HepG2 (cell line): ENCODE data around the gene NRG2. TPM values are rescaled to one million over a fixed set of nuclear protein-coding genes. Genes with fewer than 3 reads are reported as not detected.

Experiments
- ATAC-seq: fragments of 200-7000 bp; cut with Tn5 transposase; 3 replicates; pipeline ENCODE4 v1.9.1; 2020; ENCODE audit warnings: mild to moderate bottlenecking, moderate library complexity
- BruUV-seq: library from RNA; stranded (reverse); fragments of 400-500 nt; replicated peaks from 2 replicates; lab custom pipeline; 2021; lab: Mats Ljungman, UMichigan
- CTCF ChIA-PET: fragments of 300-600 bp; formaldehyde crosslinking; extraction: SDS; loops from one replicate; lab custom pipeline; 2021; ENCODE audit warnings: low total read pairs, inconsistent platforms, low intra/inter-chr PET ratio; lab: Yijun Ruan, JAX
- POLR2A ChIA-PET: fragments of 350-600 bp; sonication (Branson Sonifier 250); formaldehyde crosslinking; loops from one replicate; lab custom pipeline; 2020; ENCODE audit warnings: antibody characterized with exemption, inconsistent platforms; lab: Yijun Ruan, JAX
- DNase-seq: peaks from one replicate; pipeline ENCODE4 v3.0.0-alpha.2; 2015; ENCODE audit warnings: low spot score
- FAIRE-seq: peaks from 3 replicates; lab custom pipeline; 2011; peaks lifted over from hg19 to GRCh38; lab: Jason Lieb, UNC
- H2AFZ ChIP-seq: one replicate; pipeline ENCODE4 v1.6.1; 2011; ENCODE audit warnings: low read length, inconsistent platforms
- H3K27ac ChIP-seq: fragments of 300-600 bp; 3 replicates; pipeline ENCODE4 v1.8.0; 2011; ENCODE audit warnings: mixed run types, mild to moderate bottlenecking, mixed read lengths, low read length, inconsistent platforms; ENCODE audit not compliant: insufficient read depth; ENCODE audit errors: extremely low read length
- H3K27me3 ChIP-seq, 2 experiments: fragments of 200-600 bp in 1 of 2; 2 replicates in 1 of 2; 3 replicates in 1 of 2; pipeline versions ENCODE4 v1.6.0 to v1.8.0; 2011; ENCODE audit warnings: low read length in 2 of 2, mild to moderate bottlenecking in 2 of 2, moderate library complexity in 2 of 2, inconsistent platforms in 1 of 2; ENCODE audit not compliant: insufficient read depth in 2 of 2, control insufficient read depth in 1 of 2
- H3K36me3 ChIP-seq, 2 experiments: fragments of 200-600 bp in 1 of 2; replicated peaks in 1 of 2; 2 replicates in 1 of 2; 3 replicates in 1 of 2; pipeline versions ENCODE4 v1.5.1 to v1.8.0; 2011; ENCODE audit warnings: low read length in 2 of 2, inconsistent platforms in 1 of 2; ENCODE audit not compliant: insufficient read depth in 2 of 2, control insufficient read depth in 1 of 2
- H3K4me1 ChIP-seq: 2 replicates; pipeline ENCODE4 v1.5.1; 2012; ENCODE audit warnings: low read length, inconsistent platforms; ENCODE audit not compliant: insufficient read depth
- H3K4me2 ChIP-seq: 2 replicates; pipeline ENCODE4 v1.6.0; 2011; ENCODE audit warnings: low read depth, low read length, inconsistent platforms
- H3K4me3 ChIP-seq, 3 experiments: fragments of 200-600 bp in 1 of 3; sonication (generic), shearing (Covaris generic) in 1 of 3; replicated peaks in 1 of 3; 2 replicates each; pipeline ENCODE4 v1.5.1; 2011 to 2016; ENCODE audit warnings: low read length in 3 of 3, inconsistent platforms in 2 of 3, low read depth in 2 of 3, mild to moderate bottlenecking in 2 of 3, control low read depth in 1 of 3, mixed read lengths in 1 of 3; ENCODE audit not compliant: insufficient read depth in 1 of 3
- H3K79me2 ChIP-seq: one replicate; pipeline ENCODE4 v1.6.1; 2011; ENCODE audit warnings: low read length, inconsistent platforms; ENCODE audit not compliant: insufficient read depth
- H3K9ac ChIP-seq: 2 replicates; pipeline ENCODE4 v1.6.0; 2011; ENCODE audit warnings: mild to moderate bottlenecking, low read depth, low read length, inconsistent platforms; ENCODE audit not compliant: insufficient read depth
- H3K9me3 ChIP-seq: 2 replicates; pipeline ENCODE4 v1.5.1; 2012; ENCODE audit warnings: mild to moderate bottlenecking, low read length
- H4K20me1 ChIP-seq: 2 replicates; pipeline ENCODE4 v1.6.0; 2011; ENCODE audit warnings: inconsistent platforms, mild to moderate bottlenecking, low read length, moderate library complexity; ENCODE audit not compliant: insufficient read depth
- BCL3 ChIP-seq: sonication (generic); formaldehyde crosslinking; IDR thresholded peaks from 2 replicates; pipeline ENCODE4 v1.5.1; 2020; ENCODE audit warnings: mild to moderate bottlenecking, missing genetic modification reagents, moderate library complexity
- DRAP1 ChIP-seq: IDR thresholded peaks from 2 replicates; pipeline ENCODE4 v1.6.1; 2016; ENCODE audit warnings: missing genetic modification reagents, missing compliant biosample characterization
- EZH2 ChIP-seq: conservative IDR thresholded peaks from 2 replicates; pipeline ENCODE4 v1.6.1; 2012; ENCODE audit warnings: mild to moderate bottlenecking, low read depth, low read length, moderate library complexity
- HINFP ChIP-seq: sonication (generic); formaldehyde crosslinking; IDR thresholded peaks from 2 replicates; pipeline ENCODE4 v1.4.0; 2020; ENCODE audit warnings: low read depth, mild to moderate bottlenecking, missing genetic modification reagents
- ZNF549 ChIP-seq: sonication (generic); formaldehyde crosslinking; IDR thresholded peaks from 2 replicates; pipeline ENCODE4 v1.5.0; 2020; ENCODE audit warnings: missing genetic modification reagents
- ZSCAN31 ChIP-seq: sonication (generic); formaldehyde crosslinking; IDR thresholded peaks from 2 replicates; pipeline ENCODE4 v1.5.0; 2020; ENCODE audit warnings: low read depth, mild to moderate bottlenecking, missing genetic modification reagents
- ZXDC ChIP-seq: sonication (generic); formaldehyde crosslinking; IDR thresholded peaks from 2 replicates; pipeline ENCODE4 v1.5.0; 2020; ENCODE audit warnings: mild to moderate bottlenecking, missing genetic modification reagents
- WGBS: methylation state at CpG from one replicate; pipeline ENCODE4 v1.1.6; 2017; ENCODE audit warnings: low lambda C conversion rate; 5-methylcytosine and 5-hydroxymethylcytosine counted together
- in situ Hi-C: cut with HindIII; loops from 2 replicates; pipeline ENCODE4 v1.10.0; 2017; ENCODE audit warnings: low pct_unique_long_range_greater_than_20kb; ENCODE audit not compliant: extremely low pct_ligation_motif_present
- intact Hi-C: fragments of 100-400 bp; cut with micrococcal nuclease; formaldehyde crosslinking; loops from one replicate; pipeline ENCODE4 v1.10.0; 2022; ENCODE audit not compliant: unreplicated experiment
- polyA plus RNA-seq, 8 experiments: library from polyadenylated mRNA; depleted of rRNA in 3 of 8; stranded (reverse) in 7 of 8; unstranded in 1 of 8; fragments of >200 nt; fragmentation: Illumina TruSeq in 4 of 8; extraction: Trizol in 4 of 8; gene quantifications; 2 replicates each; pipeline versions ENCODE4 v1.2.1 to v1.2.3, GENCODE V29; 2011 to 2016; ENCODE audit warnings: low read depth in 4 of 8, missing spikeins in 1 of 8, mixed read lengths in 1 of 8; ENCODE audit not compliant: insufficient read depth in 1 of 8
- total RNA-seq, 5 experiments: library from RNA; depleted of rRNA; stranded (reverse); fragments of >200 nt; fragmentation: Illumina TruSeq; extraction: Trizol; gene quantifications; 2 replicates each; pipeline ENCODE4 v1.2.3, GENCODE V29; 2016; ENCODE audit warnings: low read depth in 1 of 5
- TF ChIP-seq, protein P1 (sequence below): sonication (generic); formaldehyde crosslinking; conservative IDR thresholded peaks from 2 replicates; pipeline ENCODE4 v1.4.0; 2020; ENCODE audit warnings: missing genetic modification reagents

NRG2 gene
- total and polyA plus RNA-seq, 2 of the 13 experiments (the other 11 are each of a cell fraction or from before 2014, with no cell fraction given) = not detected

GRCh38 chr5:139855946-139856540, 187.1 kb downstream of the NRG2 start (continued):
- no peak for TF ChIP-seq ZXDC (CRISPR knock-in tag)
- TF ChIP-seq DRAP1 (CRISPR knock-in tag) = no peak

GRCh38 chr5:139855451-139855850, 187.6 kb downstream of the NRG2 start:
- ChIA-PET CTCF (no interaction called here), POLR2A (no interaction called here)
- DNase-seq (no peak), ATAC-seq (no peak), FAIRE-seq (no peak)
- Histone ChIP-seq H2AFZ (no peak overlapping the region), H4K20me1 (no peaks in the 10 kb centered on the region), H3K36me3 (no peaks in the 10 kb centered on the region), H3K4me1 (no peaks in the 10 kb centered on the region), H3K27ac (no peak overlapping the region), H3K4me2 (no peak overlapping the region), H3K9ac (no peak overlapping the region), H3K9me3 (no peaks in the 10 kb centered on the region), H3K27me3 (peaks cover 3 to 77% of the 10 kb centered on the region in 2 experiments; a peak in 3 of 5 replicates), H3K79me2 (no peaks in the 10 kb centered on the region), H3K4me3 (no peak overlapping the region)
- TF ChIP-seq BCL3 (CRISPR knock-in tag) (no peak), ZNF549 (CRISPR knock-in tag) (no peak), EZH2 (no peak), HINFP (CRISPR knock-in tag) (no peak), ZSCAN31 (CRISPR knock-in tag) (no peak)
- TF ChIP-seq, protein P1, sequence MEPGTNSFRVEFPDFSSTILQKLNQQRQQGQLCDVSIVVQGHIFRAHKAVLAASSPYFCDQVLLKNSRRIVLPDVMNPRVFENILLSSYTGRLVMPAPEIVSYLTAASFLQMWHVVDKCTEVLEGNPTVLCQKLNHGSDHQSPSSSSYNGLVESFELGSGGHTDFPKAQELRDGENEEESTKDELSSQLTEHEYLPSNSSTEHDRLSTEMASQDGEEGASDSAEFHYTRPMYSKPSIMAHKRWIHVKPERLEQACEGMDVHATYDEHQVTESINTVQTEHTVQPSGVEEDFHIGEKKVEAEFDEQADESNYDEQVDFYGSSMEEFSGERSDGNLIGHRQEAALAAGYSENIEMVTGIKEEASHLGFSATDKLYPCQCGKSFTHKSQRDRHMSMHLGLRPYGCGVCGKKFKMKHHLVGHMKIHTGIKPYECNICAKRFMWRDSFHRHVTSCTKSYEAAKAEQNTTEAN (CRISPR knock-in tag) = no peak
- intact Hi-C loops = no loop called here
- WGBS = 9% methylated on average over 4 of the region's 8 CpGs
- BruUV-seq = no TSS peak
- in situ Hi-C loops = no loop called here
